Brain microvascular endothelial cell (primary cell): Measurements from ENCODE around the gene ZP3.

Experiments
- DNase-seq: peaks from one replicate; pipeline ENCODE4 v3.0.0-alpha.2; 2020
- H3K27ac ChIP-seq: fragments of 250-450 bp; sonication (Bioruptor Pico); 2 replicates; pipeline ENCODE4 v1.5.1; 2020; ENCODE audit warnings: mild to moderate bottlenecking, moderate library complexity
- H3K27me3 ChIP-seq: fragments of 250-450 bp; sonication (Bioruptor Pico); replicated peaks from 2 replicates; pipeline ENCODE4 v1.5.1; 2020; ENCODE audit warnings: mild to moderate bottlenecking
- H3K36me3 ChIP-seq: fragments of 250-450 bp; sonication (Bioruptor Pico); replicated peaks from 2 replicates; pipeline ENCODE4 v1.5.1; 2020; ENCODE audit warnings: mild to moderate bottlenecking
- H3K4me3 ChIP-seq: 2 replicates; pipeline ENCODE4 v1.5.1; 2011; ENCODE audit warnings: low read depth, mild to moderate bottlenecking, control low read depth, low read length, moderate library complexity
- CTCF ChIP-seq: IDR thresholded peaks from 2 replicates; pipeline ENCODE4 v1.5.1; 2011; ENCODE audit warnings: low read depth, mild to moderate bottlenecking, moderate library complexity, low read length, control low read depth, inconsistent platforms; ENCODE audit errors: missing control alignments
- in situ Hi-C: cut with HindIII; loops from 2 replicates; pipeline ENCODE4 v1.10.0; 2017; ENCODE audit warnings: low sequenced_read_pairs, low pct_ligation_motif_present

The ZP3 gene

GRCh38 chr7:76424413-76425111 is at the start of gene ZP3:
TSS of gene ZP3 (plus strand) at chr7:76424950. CDS start at chr7:76424965, 15 bp downstream.
- in situ Hi-C loops, result no loop called here
- H3K4me3 ChIP-seq, result no peak within 1 kb of the TSS
- TF ChIP-seq CTCF, result no peak
- no peak within 1 kb of the TSS for H3K27ac ChIP-seq
- no peak for DNase-seq
- H3K27me3 ChIP-seq, result no peaks in the 10 kb centered on the region
- no peaks in the 10 kb centered on the region for H3K36me3 ChIP-seq

GRCh38 chr7:76375251-76375650 is 49.5 kb upstream of the ZP3 start:
- H3K4me3 ChIP-seq, result no peak overlapping the region
- no peaks in the 10 kb centered on the region for H3K27me3 ChIP-seq
- no peak for TF ChIP-seq CTCF
- no peak for DNase-seq
- no peak overlapping the region for H3K27ac ChIP-seq
- in situ Hi-C loops, result no loop called here
- no peaks in the 10 kb centered on the region for H3K36me3 ChIP-seq

GRCh38 chr7:76377186-76377918 is 47.4 kb upstream of the ZP3 start:
- no peak for DNase-seq
- in situ Hi-C loops, result no loop called here
- no peaks in the 10 kb centered on the region for H3K27me3 ChIP-seq
- no peak overlapping the region for H3K4me3 ChIP-seq
- no peak for TF ChIP-seq CTCF
- H3K27ac ChIP-seq, result peak overlapping the region; percentile 17
- no peaks in the 10 kb centered on the region for H3K36me3 ChIP-seq

- Histone ChIP-seq H3K36me3 (no peaks in the 10 kb centered on the region), H3K4me3 (no peak overlapping the region), H3K27me3 (no peaks in the 10 kb centered on the region), H3K27ac (peak overlapping the region; percentile 84)
- in situ Hi-C loops, result no loop called here
- no peak for TF ChIP-seq CTCF
- no peak for DNase-seq
Observed at GRCh38 chr7:76380623-76380966, 44.2 kb upstream of the ZP3 start.

GRCh38 chr7:76381814-76382213 is 42.9 kb upstream of the ZP3 start:
- Histone ChIP-seq H3K27me3 (no peaks in the 10 kb centered on the region), H3K36me3 (no peaks in the 10 kb centered on the region), H3K4me3 (no peak overlapping the region), H3K27ac (no peak overlapping the region)
- in situ Hi-C loops, result no loop called here
- peak; percentile 23 for TF ChIP-seq CTCF
- DNase-seq, result no peak
